Osteocyte (in vitro differentiated cells): ENCODE measurements around the gene MED31. TPM values are rescaled to one million over a fixed set of nuclear protein-coding genes. Genes with fewer than 3 reads are reported as not detected.
"Not testable (repeated sequence)": the region's sequence is repeated elsewhere in the genome, so short reads cannot be mapped to it uniquely, and the experiment has no call there.

Source experiments
- DNase-seq: peaks from one replicate; pipeline ENCODE4 v3.0.0; 2021; ENCODE audit warnings: mixed read lengths; ENCODE audit not compliant: unreplicated experiment; ENCODE audit errors: extremely low spot score
- H3K27ac Mint-ChIP-seq: one replicate; pipeline ENCODE4 v1.8.0; 2021; ENCODE audit warnings: mild to moderate bottlenecking, mixed read lengths; ENCODE audit not compliant: unreplicated experiment
- H3K27me3 Mint-ChIP-seq: one replicate; pipeline ENCODE4 v1.8.0; 2021; ENCODE audit warnings: mixed read lengths; ENCODE audit not compliant: unreplicated experiment
- H3K36me3 Mint-ChIP-seq: one replicate; pipeline ENCODE4 v1.8.0; 2021; ENCODE audit warnings: mixed read lengths; ENCODE audit not compliant: unreplicated experiment
- H3K4me1 Mint-ChIP-seq: one replicate; pipeline ENCODE4 v1.8.0; 2021; ENCODE audit warnings: mixed read lengths; ENCODE audit not compliant: unreplicated experiment
- H3K4me3 Mint-ChIP-seq: one replicate; pipeline ENCODE4 v1.8.0; 2021; ENCODE audit warnings: mild to moderate bottlenecking, moderate library complexity, mixed read lengths; ENCODE audit not compliant: unreplicated experiment
- H3K9me3 Mint-ChIP-seq: one replicate; pipeline ENCODE4 v1.8.0; 2021; ENCODE audit warnings: mixed read lengths; ENCODE audit not compliant: unreplicated experiment
- CTCF ChIP-seq: fragments of 200-600 bp; sonication (generic); IDR thresholded peaks from 2 replicates; pipeline ENCODE4 v1.5.0; 2021; ENCODE audit warnings: antibody characterized with exemption, mild to moderate bottlenecking, moderate library complexity
- microRNA-seq: library from miRNA; unstranded; fragments of <30 nt; microRNA quantifications from one replicate; pipeline ENCODE4 v1.1.0, GENCODE V29; 2020; ENCODE audit not compliant: unreplicated experiment
- total RNA-seq: library from RNA; stranded (reverse); gene quantifications from 2 replicates; pipeline ENCODE4 v1.2.1, GENCODE V29; 2021

Gene MED31
- total RNA-seq, 1 donor from 2014 or later: 17.4 TPM

- Mint-ChIP-seq H3K27me3 (no peaks in the 10 kb centered on the region), H3K4me1 (peaks cover 4% of the 10 kb centered on the region), H3K36me3 (peaks cover 58% of the 10 kb centered on the region), H3K9me3 (no peaks in the 10 kb centered on the region), H3K4me3 (no peak overlapping the region), H3K27ac (no peak overlapping the region)
- no peak for DNase-seq
- no peak for TF ChIP-seq CTCF
Observed at GRCh38 chr17:6596081-6596480, 55.3 kb downstream of the MED31 start.

- H3K9me3 Mint-ChIP-seq, DNase-seq, H3K4me3 Mint-ChIP-seq, H3K27me3 Mint-ChIP-seq, H3K4me1 Mint-ChIP-seq, H3K27ac Mint-ChIP-seq: not testable (repeated sequence)
- H3K36me3 Mint-ChIP-seq: peaks cover 76% of the 10 kb centered on the region
Observed at GRCh38 chr17:6593371-6593770, 58.0 kb downstream of the MED31 start.

Small RNA genes within 50 kb of the gene (microRNA-seq; reads per million reads assigned to microRNA genes)
- gene MIR4520-1 (not detected), gene MIR4520-2 (not detected)

Other genes with a start within 250 kb of the MED31 start
- gene AIPL1, start 216.5 kb downstream of the MED31 start, total RNA-seq: not detected in 2 replicates
- gene PIMREG, start 207.2 kb downstream of the MED31 start, total RNA-seq: 8.0 and 8.9 TPM in 2 replicates
- 0.78 and 0.94 TPM in 2 replicates for gene PITPNM3, start 95.0 kb downstream of the MED31 start, total RNA-seq
- 21.2 and 24.0 TPM in 2 replicates for gene KIAA0753, start 10.9 kb downstream of the MED31 start, total RNA-seq
- 49.1 and 53.5 TPM in 2 replicates for gene TXNDC17, start 10.5 kb downstream of the MED31 start, total RNA-seq
- 3.1 and 3.2 TPM in 2 replicates for gene C17orf100, start 157 bp upstream of the MED31 start, total RNA-seq
- gene SLC13A5, start 61.8 kb upstream of the MED31 start, total RNA-seq: not detected in 2 replicates
- 0.91 and 1.5 TPM in 2 replicates for gene XAF1, start 104.4 kb upstream of the MED31 start, total RNA-seq
- gene FBXO39, start 124.6 kb upstream of the MED31 start, total RNA-seq: not detected in 2 replicates
- gene TEKT1, start 180.1 kb upstream of the MED31 start, total RNA-seq: not detected in 2 replicates